ENCODE data around the gene TMEM212.

The TMEM212 gene

GRCh38 chr3:171828902-171829770 is 14.0 kb upstream of the TMEM212 start:
- TF ChIP-seq YY1 (IDR thresholded peaks at IDR 0.05; ENCODE audit: insufficient read depth, insufficient read length) (no peak), ZNF274 (IDR thresholded peaks at IDR 0.05; ENCODE audit: low read depth, low read length) (no peak), SUZ12 (IDR thresholded peaks at IDR 0.05; ENCODE audit: extremely low read depth, insufficient read depth, insufficient read length) (no peak)
- Histone ChIP-seq H3K9me3 (ENCODE audit: insufficient read depth, low read length) (no peaks in the 10 kb centered on the region), H3K36me3 (ENCODE audit: insufficient read depth, insufficient read length, low read length) (no peaks in the 10 kb centered on the region), H3K27me3 (ENCODE audit: insufficient read depth, insufficient read length) (no peaks in the 10 kb centered on the region), H3K4me3 (ENCODE audit: insufficient read length, low read depth) (no peak overlapping the region), H3K4me1 (ENCODE audit: insufficient read depth, insufficient read length) (no peaks in the 10 kb centered on the region), H3K9ac (ENCODE audit: insufficient read length, low read depth) (no peak overlapping the region)
- DNase-seq (ENCODE audit: low read depth, low spot score): no peak

- no peaks in the 10 kb centered on the region for H3K9me3 ChIP-seq (ENCODE audit: insufficient read depth, low read length)
- H3K36me3 ChIP-seq (ENCODE audit: insufficient read depth, insufficient read length, low read length): no peaks in the 10 kb centered on the region
- no peak overlapping the region for H3K9ac ChIP-seq (ENCODE audit: insufficient read length, low read depth)
- no peaks in the 10 kb centered on the region for H3K4me1 ChIP-seq (ENCODE audit: insufficient read depth, insufficient read length)
- TF ChIP-seq YY1 (IDR thresholded peaks at IDR 0.05; ENCODE audit: insufficient read depth, insufficient read length) (no peak), SUZ12 (IDR thresholded peaks at IDR 0.05; ENCODE audit: extremely low read depth, insufficient read depth, insufficient read length) (no peak), ZNF274 (IDR thresholded peaks at IDR 0.05; ENCODE audit: low read depth, low read length) (no peak)
- DNase-seq (ENCODE audit: low read depth, low spot score): peak; percentile 63
- H3K27me3 ChIP-seq (ENCODE audit: insufficient read depth, insufficient read length): no peaks in the 10 kb centered on the region
- no peak overlapping the region for H3K4me3 ChIP-seq (ENCODE audit: insufficient read length, low read depth)
Observed at GRCh38 chr3:171829841-171830517, 13.2 kb upstream of the TMEM212 start.

GRCh38 chr3:171830518-171830875 is 12.7 kb upstream of the TMEM212 start:
- H3K4me3 ChIP-seq (ENCODE audit: insufficient read length, low read depth): no peak overlapping the region
- no peaks in the 10 kb centered on the region for H3K4me1 ChIP-seq (ENCODE audit: insufficient read depth, insufficient read length)
- H3K9ac ChIP-seq (ENCODE audit: insufficient read length, low read depth): no peak overlapping the region
- no peaks in the 10 kb centered on the region for H3K9me3 ChIP-seq (ENCODE audit: insufficient read depth, low read length)
- DNase-seq (ENCODE audit: low read depth, low spot score): no peak
- no peaks in the 10 kb centered on the region for H3K27me3 ChIP-seq (ENCODE audit: insufficient read depth, insufficient read length)
- H3K36me3 ChIP-seq (ENCODE audit: insufficient read depth, insufficient read length, low read length): no peaks in the 10 kb centered on the region
- no peak for TF ChIP-seq YY1 (IDR thresholded peaks at IDR 0.05; ENCODE audit: insufficient read depth, insufficient read length)
- no peak for TF ChIP-seq ZNF274 (IDR thresholded peaks at IDR 0.05; ENCODE audit: low read depth, low read length)
- no peak for TF ChIP-seq SUZ12 (IDR thresholded peaks at IDR 0.05; ENCODE audit: extremely low read depth, insufficient read depth, insufficient read length)

GRCh38 chr3:171831936-171832335 is 11.2 kb upstream of the TMEM212 start:
- TF ChIP-seq SUZ12 (IDR thresholded peaks at IDR 0.05; ENCODE audit: extremely low read depth, insufficient read depth, insufficient read length): no peak
- no peak for TF ChIP-seq ZNF274 (IDR thresholded peaks at IDR 0.05; ENCODE audit: low read depth, low read length)
- TF ChIP-seq YY1 (IDR thresholded peaks at IDR 0.05; ENCODE audit: insufficient read depth, insufficient read length): no peak
- Histone ChIP-seq H3K4me3 (ENCODE audit: insufficient read length, low read depth) (no peak overlapping the region), H3K36me3 (ENCODE audit: insufficient read depth, insufficient read length, low read length) (no peaks in the 10 kb centered on the region), H3K9ac (ENCODE audit: insufficient read length, low read depth) (no peak overlapping the region), H3K27me3 (ENCODE audit: insufficient read depth, insufficient read length) (no peaks in the 10 kb centered on the region), H3K4me1 (ENCODE audit: insufficient read depth, insufficient read length) (no peaks in the 10 kb centered on the region), H3K9me3 (ENCODE audit: insufficient read depth, low read length) (no peaks in the 10 kb centered on the region)
- DNase-seq (ENCODE audit: low read depth, low spot score): no peak

GRCh38 chr3:171832989-171833388 is 10.2 kb upstream of the TMEM212 start:
- no peak overlapping the region for H3K9ac ChIP-seq (ENCODE audit: insufficient read length, low read depth)
- DNase-seq (ENCODE audit: low read depth, low spot score): no peak
- no peaks in the 10 kb centered on the region for H3K36me3 ChIP-seq (ENCODE audit: insufficient read depth, insufficient read length, low read length)
- no peak overlapping the region for H3K4me3 ChIP-seq (ENCODE audit: insufficient read length, low read depth)
- no peaks in the 10 kb centered on the region for H3K9me3 ChIP-seq (ENCODE audit: insufficient read depth, low read length)
- H3K4me1 ChIP-seq (ENCODE audit: insufficient read depth, insufficient read length): no peaks in the 10 kb centered on the region
- no peaks in the 10 kb centered on the region for H3K27me3 ChIP-seq (ENCODE audit: insufficient read depth, insufficient read length)
- TF ChIP-seq ZNF274 (IDR thresholded peaks at IDR 0.05; ENCODE audit: low read depth, low read length): no peak
- TF ChIP-seq YY1 (IDR thresholded peaks at IDR 0.05; ENCODE audit: insufficient read depth, insufficient read length): no peak
- no peak for TF ChIP-seq SUZ12 (IDR thresholded peaks at IDR 0.05; ENCODE audit: extremely low read depth, insufficient read depth, insufficient read length)

GRCh38 chr3:171833789-171834460 is 9.2 kb upstream of the TMEM212 start:
- Histone ChIP-seq H3K4me1 (ENCODE audit: insufficient read depth, insufficient read length) (no peaks in the 10 kb centered on the region), H3K9me3 (ENCODE audit: insufficient read depth, low read length) (no peaks in the 10 kb centered on the region), H3K27me3 (ENCODE audit: insufficient read depth, insufficient read length) (no peaks in the 10 kb centered on the region), H3K4me3 (ENCODE audit: insufficient read length, low read depth) (no peak overlapping the region), H3K36me3 (ENCODE audit: insufficient read depth, insufficient read length, low read length) (no peaks in the 10 kb centered on the region), H3K9ac (ENCODE audit: insufficient read length, low read depth) (no peak overlapping the region)
- TF ChIP-seq YY1 (IDR thresholded peaks at IDR 0.05; ENCODE audit: insufficient read depth, insufficient read length) (no peak), ZNF274 (IDR thresholded peaks at IDR 0.05; ENCODE audit: low read depth, low read length) (no peak), SUZ12 (IDR thresholded peaks at IDR 0.05; ENCODE audit: extremely low read depth, insufficient read depth, insufficient read length) (no peak)
- DNase-seq (ENCODE audit: low read depth, low spot score): no peak

- H3K36me3 ChIP-seq (ENCODE audit: insufficient read depth, insufficient read length, low read length): no peaks in the 10 kb centered on the region
- H3K9me3 ChIP-seq (ENCODE audit: insufficient read depth, low read length): no peaks in the 10 kb centered on the region
- no peak overlapping the region for H3K4me3 ChIP-seq (ENCODE audit: insufficient read length, low read depth)
- DNase-seq (ENCODE audit: low read depth, low spot score): no peak
- TF ChIP-seq SUZ12 (IDR thresholded peaks at IDR 0.05; ENCODE audit: extremely low read depth, insufficient read depth, insufficient read length) (no peak), YY1 (IDR thresholded peaks at IDR 0.05; ENCODE audit: insufficient read depth, insufficient read length) (no peak), ZNF274 (IDR thresholded peaks at IDR 0.05; ENCODE audit: low read depth, low read length) (no peak)
- no peak overlapping the region for H3K9ac ChIP-seq (ENCODE audit: insufficient read length, low read depth)
- no peaks in the 10 kb centered on the region for H3K4me1 ChIP-seq (ENCODE audit: insufficient read depth, insufficient read length)
- H3K27me3 ChIP-seq (ENCODE audit: insufficient read depth, insufficient read length): no peaks in the 10 kb centered on the region
Observed at GRCh38 chr3:171834461-171834801, 8.7 kb upstream of the TMEM212 start.
